HCT116 (cell line): ENCODE measurements around the gene ZBTB17. TPM values are rescaled to one million over a fixed set of nuclear protein-coding genes. Genes with fewer than 3 reads are reported as not detected.

Source experiments
- ATAC-seq: fragments of 200-7000 bp; cut with Tn5 transposase; 2 replicates; pipeline ENCODE4 v1.9.1; 2020; ENCODE audit warnings: mild to moderate bottlenecking, moderate library complexity
- BruUV-seq: library from RNA; stranded (reverse); fragments of 400-500 nt; replicated peaks from 2 replicates; lab custom pipeline; 2021; lab: Mats Ljungman, UMichigan
- CTCF ChIA-PET: fragments of 300-600 bp; sonication (Branson Sonifier 250); formaldehyde crosslinking; loops from one replicate; lab custom pipeline; 2021; ENCODE audit warnings: antibody characterized with exemption; lab: Charles Lee
- POLR2A ChIA-PET: fragments of 300-600, 350-600 bp; sonication (Branson Sonifier 250); formaldehyde crosslinking; loops from one replicate; lab custom pipeline; 2021; ENCODE audit warnings: antibody characterized with exemption; lab: Charles Lee
- RAD21 ChIA-PET, 2 experiments: fragments of 300-600 bp; sonication (Branson Sonifier 250); formaldehyde crosslinking; loops; one replicate each; lab custom pipeline; 2023; ENCODE audit warnings: low total read pairs in 2 of 2; ENCODE audit not compliant: uncharacterized antibody in 2 of 2, unreplicated experiment in 2 of 2, low non-redundant PET in 1 of 2; lab: Charles Lee
- DNase-seq: peaks from one replicate; pipeline ENCODE4 v3.0.0-alpha.2; 2010; ENCODE audit warnings: low read depth, low spot score
- H2AFZ ChIP-seq: fragments of 200-600 bp; shearing (Covaris generic), sonication (generic); 2 replicates; pipeline ENCODE4 v1.6.1; 2017; ENCODE audit warnings: low read depth, mixed run types, mixed read lengths, antibody characterized with exemption, low read length; ENCODE audit not compliant: poor library complexity, severe bottlenecking
- H3K27ac ChIP-seq: 2 replicates; pipeline ENCODE4 v1.5.1; 2012; ENCODE audit warnings: low read depth, low read length
- H3K27me3 ChIP-seq: fragments of 200-600 bp; sonication (generic); 2 replicates; pipeline ENCODE4 v1.6.1; 2016; ENCODE audit warnings: mixed run types, low read length, mixed read lengths; ENCODE audit not compliant: insufficient read depth
- H3K36me3 ChIP-seq, 2 experiments: fragments of 200-500 bp in 1 of 2; fragments of 200-600 bp in 1 of 2; sonication (Bioruptor generic) in 1 of 2; sonication (generic) in 1 of 2; 2 replicates each; pipeline versions ENCODE4 v1.5.1 to v1.6.1; 2014 to 2016; ENCODE audit warnings: low read length in 2 of 2, inconsistent platforms in 1 of 2, mixed read lengths in 1 of 2, mixed run types in 1 of 2; ENCODE audit not compliant: insufficient read depth in 2 of 2, control insufficient read depth in 1 of 2
- H3K4me1 ChIP-seq, 2 experiments: fragments of 200-600 bp in 1 of 2; sonication (generic) in 1 of 2; 2 replicates each; pipeline versions ENCODE4 v1.5.1 to v1.6.1; 2012 to 2017; ENCODE audit warnings: low read length in 2 of 2, inconsistent platforms in 1 of 2, mild to moderate bottlenecking in 1 of 2, mixed read lengths in 1 of 2, mixed run types in 1 of 2, moderate library complexity in 1 of 2; ENCODE audit not compliant: insufficient read depth in 2 of 2, control insufficient read depth in 1 of 2
- H3K4me2 ChIP-seq: fragments of 200-600 bp; sonication (generic); 2 replicates; pipeline ENCODE4 v1.6.1; 2017; ENCODE audit warnings: mixed run types, low read length, mixed read lengths
- H3K4me3 ChIP-seq, 2 experiments: fragments of 200-600 bp in 1 of 2; sonication (generic) in 1 of 2; replicated peaks in 1 of 2; 2 replicates each; pipeline ENCODE4 v1.5.1; 2011 to 2016; ENCODE audit warnings: low read length in 2 of 2, control low read depth in 1 of 2, low read depth in 1 of 2, mild to moderate bottlenecking in 1 of 2, mixed read lengths in 1 of 2, mixed run types in 1 of 2
- H3K79me2 ChIP-seq: fragments of 200-600 bp; sonication (generic); 2 replicates; pipeline ENCODE4 v1.6.1; 2017; ENCODE audit warnings: mild to moderate bottlenecking, mixed run types, low read length, moderate library complexity, mixed read lengths; ENCODE audit not compliant: insufficient read depth
- H3K9ac ChIP-seq: fragments of 200-600 bp; sonication (generic); 2 replicates; pipeline ENCODE4 v1.6.1; 2016; ENCODE audit warnings: low read length, mixed read lengths
- H3K9me2 ChIP-seq: fragments of 200-600 bp; sonication (generic), shearing (Covaris generic); 2 replicates; pipeline ENCODE4 v1.6.1; 2017; ENCODE audit warnings: mixed run types, mild to moderate bottlenecking, moderate library complexity; ENCODE audit not compliant: insufficient read depth
- H3K9me3 ChIP-seq, 2 experiments: fragments of 200-500 bp in 1 of 2; fragments of 200-600 bp in 1 of 2; sonication (Bioruptor generic) in 1 of 2; sonication (generic) in 1 of 2; 2 replicates each; pipeline ENCODE4 v1.6.1; 2014 to 2017; ENCODE audit warnings: low read length in 2 of 2, mixed read lengths in 2 of 2, inconsistent platforms in 1 of 2, low read depth in 1 of 2, mild to moderate bottlenecking in 1 of 2, mixed run types in 1 of 2, moderate library complexity in 1 of 2; ENCODE audit not compliant: control insufficient read depth in 1 of 2, insufficient read depth in 1 of 2
- H4K20me1 ChIP-seq: fragments of 200-600 bp; sonication (generic), shearing (Covaris generic); 2 replicates; pipeline ENCODE4 v1.6.1; 2017; ENCODE audit warnings: mixed run types, mild to moderate bottlenecking, moderate library complexity; ENCODE audit not compliant: insufficient read depth
- EGR1 ChIP-seq: IDR thresholded peaks from 2 replicates; pipeline ENCODE4 v1.6.1; 2012; ENCODE audit warnings: low read depth
- EZH2 ChIP-seq: fragments of 200-600 bp; sonication (generic); IDR thresholded peaks from 2 replicates; pipeline ENCODE4 v1.6.1; 2017; ENCODE audit warnings: antibody characterized with exemption, mixed run types
- FOSL1 ChIP-seq: IDR thresholded peaks from 2 replicates; pipeline ENCODE4 v1.6.1; 2012; ENCODE audit warnings: low read depth
- SRF ChIP-seq: IDR thresholded peaks from 2 replicates; pipeline ENCODE4 v1.6.1; 2012; ENCODE audit warnings: low read depth
- intact Hi-C: fragments of 100-400 bp; cut with micrococcal nuclease; formaldehyde crosslinking; loops from 2 replicates; pipeline ENCODE4 v1.10.0; 2022
- total RNA-seq: library from RNA; stranded (reverse); gene quantifications from one replicate; pipeline ENCODE4 v1.2.1, GENCODE V29; 2021; ENCODE audit not compliant: unreplicated experiment
- TF ChIP-seq, protein P1 (sequence below): IDR thresholded peaks from 2 replicates; pipeline ENCODE4 v1.6.1; 2012; ENCODE audit warnings: low read depth
- TF ChIP-seq, protein P2 (sequence below), 3 experiments: fragments of 200-600 bp in 1 of 3; sonication (generic) in 1 of 3; IDR thresholded peaks in 2 of 3; conservative IDR thresholded peaks in 1 of 3; 2 replicates each; pipeline ENCODE4 v1.5.1; 2012 to 2017; ENCODE audit warnings: low read depth in 2 of 3, low read length in 2 of 3, antibody characterized with exemption in 1 of 3, borderline replicate concordance in 1 of 3, control low read depth in 1 of 3, mild to moderate bottlenecking in 1 of 3, mixed read lengths in 1 of 3, mixed run types in 1 of 3, moderate library complexity in 1 of 3; ENCODE audit not compliant: insufficient read depth in 1 of 3

The ZBTB17 gene
- total RNA-seq, 1 experiment from 2014 or later, result 31.6 TPM

DNA sequence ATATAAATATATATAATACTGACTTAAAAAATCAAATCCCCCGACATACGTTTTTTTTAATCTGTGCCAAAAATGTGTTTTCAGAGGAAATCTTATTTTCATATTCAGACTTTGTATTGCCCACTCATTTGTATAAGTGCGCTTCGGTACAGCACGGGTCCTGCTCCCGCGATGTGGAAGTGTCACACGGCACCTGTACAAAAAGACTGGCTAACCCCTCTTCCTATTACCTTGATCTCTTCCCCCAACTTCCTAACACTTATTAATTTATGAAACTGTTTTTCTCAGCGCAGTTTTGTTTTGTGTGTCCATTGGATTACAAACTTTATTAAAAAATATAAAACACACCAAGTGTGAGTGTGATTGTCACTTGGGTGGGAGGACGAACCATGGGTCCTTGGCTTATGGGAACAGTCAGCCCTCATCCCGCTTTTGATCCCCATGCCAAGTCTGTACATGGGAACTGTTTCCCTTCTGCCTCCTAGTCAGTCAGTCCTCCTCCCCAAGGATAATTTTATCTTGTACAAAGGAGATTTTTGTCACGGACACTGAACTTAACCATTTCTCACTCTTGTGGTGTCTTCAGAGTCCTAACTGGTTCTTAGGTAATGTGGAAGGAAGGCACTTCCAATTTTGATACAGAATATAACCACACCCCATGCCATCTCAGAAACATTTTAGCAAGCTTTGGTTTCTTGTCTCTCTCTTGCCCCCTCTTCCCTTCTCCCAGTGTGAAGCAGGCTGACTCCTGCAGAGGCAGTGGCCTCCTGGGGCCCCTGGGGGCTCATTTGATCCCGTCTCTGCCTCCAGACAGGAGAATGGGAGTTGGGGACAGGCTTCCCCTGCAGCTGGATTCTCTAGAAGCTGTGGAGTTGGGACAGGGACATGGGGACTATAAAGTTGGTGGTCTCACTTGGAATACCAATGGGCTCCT lies 35.5 kb downstream of the ZBTB17 start (continued):
- TF ChIP-seq, protein P1, sequence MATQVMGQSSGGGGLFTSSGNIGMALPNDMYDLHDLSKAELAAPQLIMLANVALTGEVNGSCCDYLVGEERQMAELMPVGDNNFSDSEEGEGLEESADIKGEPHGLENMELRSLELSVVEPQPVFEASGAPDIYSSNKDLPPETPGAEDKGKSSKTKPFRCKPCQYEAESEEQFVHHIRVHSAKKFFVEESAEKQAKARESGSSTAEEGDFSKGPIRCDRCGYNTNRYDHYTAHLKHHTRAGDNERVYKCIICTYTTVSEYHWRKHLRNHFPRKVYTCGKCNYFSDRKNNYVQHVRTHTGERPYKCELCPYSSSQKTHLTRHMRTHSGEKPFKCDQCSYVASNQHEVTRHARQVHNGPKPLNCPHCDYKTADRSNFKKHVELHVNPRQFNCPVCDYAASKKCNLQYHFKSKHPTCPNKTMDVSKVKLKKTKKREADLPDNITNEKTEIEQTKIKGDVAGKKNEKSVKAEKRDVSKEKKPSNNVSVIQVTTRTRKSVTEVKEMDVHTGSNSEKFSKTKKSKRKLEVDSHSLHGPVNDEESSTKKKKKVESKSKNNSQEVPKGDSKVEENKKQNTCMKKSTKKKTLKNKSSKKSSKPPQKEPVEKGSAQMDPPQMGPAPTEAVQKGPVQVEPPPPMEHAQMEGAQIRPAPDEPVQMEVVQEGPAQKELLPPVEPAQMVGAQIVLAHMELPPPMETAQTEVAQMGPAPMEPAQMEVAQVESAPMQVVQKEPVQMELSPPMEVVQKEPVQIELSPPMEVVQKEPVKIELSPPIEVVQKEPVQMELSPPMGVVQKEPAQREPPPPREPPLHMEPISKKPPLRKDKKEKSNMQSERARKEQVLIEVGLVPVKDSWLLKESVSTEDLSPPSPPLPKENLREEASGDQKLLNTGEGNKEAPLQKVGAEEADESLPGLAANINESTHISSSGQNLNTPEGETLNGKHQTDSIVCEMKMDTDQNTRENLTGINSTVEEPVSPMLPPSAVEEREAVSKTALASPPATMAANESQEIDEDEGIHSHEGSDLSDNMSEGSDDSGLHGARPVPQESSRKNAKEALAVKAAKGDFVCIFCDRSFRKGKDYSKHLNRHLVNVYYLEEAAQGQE, result no peak

DNA sequence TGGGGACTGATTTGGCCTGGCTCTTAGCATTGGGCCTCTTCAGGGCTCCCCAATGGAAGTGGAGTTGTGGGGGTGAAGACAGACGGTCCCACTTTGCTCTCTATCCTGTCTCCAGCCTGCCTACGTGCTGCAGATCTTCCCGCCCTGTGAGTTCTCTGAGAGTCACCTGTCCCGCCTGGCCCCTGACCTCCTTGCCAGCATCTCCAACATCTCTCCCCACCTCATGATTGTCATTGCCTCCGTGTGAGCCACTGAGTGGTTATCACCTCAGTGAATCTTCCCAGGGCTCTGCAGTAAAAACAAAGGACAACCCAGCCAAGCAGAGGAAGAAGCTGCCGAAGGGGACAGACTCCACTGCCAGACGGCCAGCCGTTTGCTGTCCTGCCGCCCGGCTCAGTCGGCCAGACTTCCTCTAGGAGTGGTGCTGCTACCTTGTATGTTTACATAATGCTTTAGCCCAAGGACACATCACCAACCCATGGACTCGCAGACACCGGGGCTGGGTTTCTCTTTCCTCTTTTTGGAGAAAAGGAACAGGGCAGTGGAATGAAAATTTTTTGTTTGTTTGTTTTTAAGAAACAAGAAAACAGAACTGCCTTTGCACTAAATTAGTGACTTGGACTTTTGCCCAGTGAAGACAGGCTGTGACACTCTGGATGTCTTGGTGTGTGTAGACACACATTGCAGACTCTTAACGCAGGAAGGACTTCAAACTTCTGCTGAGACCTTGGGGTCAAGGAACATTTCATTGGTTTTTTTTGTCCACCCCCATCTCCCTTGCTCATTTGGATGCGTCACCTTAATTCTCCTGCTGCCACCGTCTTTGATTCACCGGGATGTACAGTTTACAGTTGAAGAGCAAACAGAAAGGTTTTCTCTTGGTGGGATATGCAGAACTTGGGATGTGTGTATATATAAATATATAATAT lies 36.5 kb downstream of the ZBTB17 start:
- TF ChIP-seq SRF, result no peak
- no peak for TF ChIP-seq FOSL1
- no peak for TF ChIP-seq EGR1
- TF ChIP-seq, protein P2, sequence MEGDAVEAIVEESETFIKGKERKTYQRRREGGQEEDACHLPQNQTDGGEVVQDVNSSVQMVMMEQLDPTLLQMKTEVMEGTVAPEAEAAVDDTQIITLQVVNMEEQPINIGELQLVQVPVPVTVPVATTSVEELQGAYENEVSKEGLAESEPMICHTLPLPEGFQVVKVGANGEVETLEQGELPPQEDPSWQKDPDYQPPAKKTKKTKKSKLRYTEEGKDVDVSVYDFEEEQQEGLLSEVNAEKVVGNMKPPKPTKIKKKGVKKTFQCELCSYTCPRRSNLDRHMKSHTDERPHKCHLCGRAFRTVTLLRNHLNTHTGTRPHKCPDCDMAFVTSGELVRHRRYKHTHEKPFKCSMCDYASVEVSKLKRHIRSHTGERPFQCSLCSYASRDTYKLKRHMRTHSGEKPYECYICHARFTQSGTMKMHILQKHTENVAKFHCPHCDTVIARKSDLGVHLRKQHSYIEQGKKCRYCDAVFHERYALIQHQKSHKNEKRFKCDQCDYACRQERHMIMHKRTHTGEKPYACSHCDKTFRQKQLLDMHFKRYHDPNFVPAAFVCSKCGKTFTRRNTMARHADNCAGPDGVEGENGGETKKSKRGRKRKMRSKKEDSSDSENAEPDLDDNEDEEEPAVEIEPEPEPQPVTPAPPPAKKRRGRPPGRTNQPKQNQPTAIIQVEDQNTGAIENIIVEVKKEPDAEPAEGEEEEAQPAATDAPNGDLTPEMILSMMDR (IDR thresholded peaks at IDR 0.05 in 2 of 3, conservative IDR thresholded peaks at IDR 0.05 in 1 of 3; ENCODE audit: borderline replicate concordance in 1 of 3, insufficient read depth in 1 of 3, low read depth in 2 of 3, low read length in 2 of 3), result no peak
- TF ChIP-seq, protein P1, result no peak
- no peak for TF ChIP-seq EZH2
- TF ChIP-seq, all 23 proteins: peak for 0
- TSS peak; percentile 27 for BruUV-seq
- Histone ChIP-seq H3K4me2 (no peak overlapping the region), H3K27me3 (no peaks in the 10 kb centered on the region), H3K4me1 (no peaks in the 10 kb centered on the region), H3K4me3 (no peak overlapping the region), H3K9me2 (no peaks in the 10 kb centered on the region), H3K27ac (no peak overlapping the region), H3K36me3 (peaks cover 30 to 48% of the 10 kb centered on the region in 2 experiments), H3K9me3 (no peaks in the 10 kb centered on the region), H3K9ac (no peak overlapping the region), H4K20me1 (no peaks in the 10 kb centered on the region), H3K79me2 (peaks cover 6% of the 10 kb centered on the region; the same call in 1 of the 2 replicates), H2AFZ (no peak overlapping the region)
- intact Hi-C loops, result no loop called here
- no peak for DNase-seq
- POLR2A ChIA-PET, result no interaction called here
- RAD21 ChIA-PET, result no interaction called here
- CTCF ChIA-PET, result no interaction called here
- ATAC-seq, result no peak
